ENCODE data around the gene ZNRF3. TPM values are rescaled to one million over a fixed set of nuclear protein-coding genes. Genes with fewer than 3 reads are reported as not detected.

Gene ZNRF3
- total and polyA plus RNA-seq, 2 experiments from 2014 or later, result 11.1 to 32.2 TPM

DNA sequence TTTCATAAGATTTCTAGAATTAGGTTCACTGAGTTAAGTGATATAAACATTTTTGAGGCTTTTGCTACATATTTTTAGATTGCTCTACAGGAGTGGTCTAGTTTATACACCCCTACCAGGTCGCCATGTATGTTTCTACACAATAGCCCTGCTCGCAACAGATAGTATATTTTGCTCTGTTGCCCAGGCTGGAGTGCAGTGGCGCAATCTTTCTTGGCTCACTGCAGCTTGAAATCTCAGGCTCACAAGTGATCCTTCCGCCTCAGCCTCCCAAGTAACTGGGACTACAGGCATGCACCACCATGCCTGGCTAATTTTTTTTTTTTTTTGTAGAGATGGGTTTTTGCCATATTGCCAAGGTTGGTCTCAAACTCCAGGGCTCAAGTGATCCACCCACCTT lies 10.4 kb downstream of the ZNRF3 start:
- H3K27me3 Mint-ChIP-seq (ENCODE audit: insufficient read depth, low read depth, poor library complexity), result peaks cover 8% of the 10 kb centered on the region
- TF ChIP-seq, protein P1, sequence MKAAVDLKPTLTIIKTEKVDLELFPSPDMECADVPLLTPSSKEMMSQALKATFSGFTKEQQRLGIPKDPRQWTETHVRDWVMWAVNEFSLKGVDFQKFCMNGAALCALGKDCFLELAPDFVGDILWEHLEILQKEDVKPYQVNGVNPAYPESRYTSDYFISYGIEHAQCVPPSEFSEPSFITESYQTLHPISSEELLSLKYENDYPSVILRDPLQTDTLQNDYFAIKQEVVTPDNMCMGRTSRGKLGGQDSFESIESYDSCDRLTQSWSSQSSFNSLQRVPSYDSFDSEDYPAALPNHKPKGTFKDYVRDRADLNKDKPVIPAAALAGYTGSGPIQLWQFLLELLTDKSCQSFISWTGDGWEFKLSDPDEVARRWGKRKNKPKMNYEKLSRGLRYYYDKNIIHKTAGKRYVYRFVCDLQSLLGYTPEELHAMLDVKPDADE (IDR thresholded peaks at IDR 0.05), result no peak
- TF ChIP-seq EZH2 (IDR thresholded peaks at IDR 0.05; ENCODE audit: low read depth, unreplicated experiment) (no peak), EZH2phosphoT487 (IDR thresholded peaks at IDR 0.05; ENCODE audit: unreplicated experiment) (no peak)
- Histone ChIP-seq H3K4me3 (no peak overlapping the region), H3K27ac (ENCODE audit: low read depth) (no peak overlapping the region; the same call in none of the 2 replicates), H3K4me2 (no peak overlapping the region), H3F3A (replicated peaks; ENCODE audit: low read depth) (peaks cover 9% of the 10 kb centered on the region), H3K79me2 (replicated peaks; ENCODE audit: insufficient read depth) (peaks cover 94% of the 10 kb centered on the region), H3K9me2 (ENCODE audit: insufficient read depth) (no peaks in the 10 kb centered on the region), H3K36me3 (ENCODE audit: insufficient read depth) (no peaks in the 10 kb centered on the region), H2AFZ (no peak overlapping the region), H3K27me3 (ENCODE audit: insufficient read depth) (no peaks in the 10 kb centered on the region), H4K20me1 (replicated peaks; ENCODE audit: insufficient read depth) (peaks cover 32% of the 10 kb centered on the region), H3K4me1 (ENCODE audit: insufficient read depth) (peaks cover 48% of the 10 kb centered on the region)
- no peak overlapping the region for H3K27ac Mint-ChIP-seq
- no peak for ATAC-seq
- H3K9me3 Mint-ChIP-seq, result no peaks in the 10 kb centered on the region
- H3K4me3 Mint-ChIP-seq, result no peak overlapping the region
- no peak for DNase-seq (ENCODE audit: low spot score)
- peaks cover 70% of the 10 kb centered on the region for H3K4me1 Mint-ChIP-seq
- no peaks in the 10 kb centered on the region; the same call in 2 of the 3 replicates for H3K36me3 Mint-ChIP-seq (ENCODE audit: low read depth)

DNA sequence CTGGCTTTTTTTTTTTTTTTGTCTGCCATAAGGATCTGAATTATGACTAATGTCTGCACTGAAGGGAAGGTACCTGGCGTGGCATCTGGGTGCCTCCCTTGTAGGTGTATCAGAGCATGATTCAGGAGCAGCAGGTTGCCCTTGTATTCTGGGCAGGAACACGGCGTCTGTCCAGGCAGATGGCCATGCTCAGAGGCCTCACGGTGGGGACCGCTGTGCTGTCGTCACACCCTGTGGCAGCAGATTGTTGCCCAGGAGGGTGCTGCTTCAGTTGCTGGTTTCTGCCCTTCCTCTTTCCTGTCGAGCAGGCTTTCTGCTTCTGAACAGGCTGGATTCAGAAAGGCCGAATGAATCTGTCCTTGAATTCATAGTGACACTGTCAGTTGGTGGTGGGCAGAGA lies 11.0 kb downstream of the ZNRF3 start:
- peaks cover 53% of the 10 kb centered on the region for H3K4me1 ChIP-seq (ENCODE audit: insufficient read depth)
- no peak for DNase-seq (ENCODE audit: low spot score)
- H3K27ac ChIP-seq (ENCODE audit: low read depth), result peak overlapping the region; percentile 40; the same call in 1 of the 2 replicates

More for the DNA sequence above, 11.0 kb downstream of the ZNRF3 start:
- H3K4me1 Mint-ChIP-seq, result peaks cover 73% of the 10 kb centered on the region
- H3K79me2 ChIP-seq (replicated peaks; ENCODE audit: insufficient read depth), result peaks cover 94% of the 10 kb centered on the region
- no peak for TF ChIP-seq EZH2phosphoT487 (IDR thresholded peaks at IDR 0.05; ENCODE audit: unreplicated experiment)
- TF ChIP-seq POLR2AphosphoS5 (IDR thresholded peaks at IDR 0.05; ENCODE audit: low read depth), result no peak
- TF ChIP-seq, protein P2, sequence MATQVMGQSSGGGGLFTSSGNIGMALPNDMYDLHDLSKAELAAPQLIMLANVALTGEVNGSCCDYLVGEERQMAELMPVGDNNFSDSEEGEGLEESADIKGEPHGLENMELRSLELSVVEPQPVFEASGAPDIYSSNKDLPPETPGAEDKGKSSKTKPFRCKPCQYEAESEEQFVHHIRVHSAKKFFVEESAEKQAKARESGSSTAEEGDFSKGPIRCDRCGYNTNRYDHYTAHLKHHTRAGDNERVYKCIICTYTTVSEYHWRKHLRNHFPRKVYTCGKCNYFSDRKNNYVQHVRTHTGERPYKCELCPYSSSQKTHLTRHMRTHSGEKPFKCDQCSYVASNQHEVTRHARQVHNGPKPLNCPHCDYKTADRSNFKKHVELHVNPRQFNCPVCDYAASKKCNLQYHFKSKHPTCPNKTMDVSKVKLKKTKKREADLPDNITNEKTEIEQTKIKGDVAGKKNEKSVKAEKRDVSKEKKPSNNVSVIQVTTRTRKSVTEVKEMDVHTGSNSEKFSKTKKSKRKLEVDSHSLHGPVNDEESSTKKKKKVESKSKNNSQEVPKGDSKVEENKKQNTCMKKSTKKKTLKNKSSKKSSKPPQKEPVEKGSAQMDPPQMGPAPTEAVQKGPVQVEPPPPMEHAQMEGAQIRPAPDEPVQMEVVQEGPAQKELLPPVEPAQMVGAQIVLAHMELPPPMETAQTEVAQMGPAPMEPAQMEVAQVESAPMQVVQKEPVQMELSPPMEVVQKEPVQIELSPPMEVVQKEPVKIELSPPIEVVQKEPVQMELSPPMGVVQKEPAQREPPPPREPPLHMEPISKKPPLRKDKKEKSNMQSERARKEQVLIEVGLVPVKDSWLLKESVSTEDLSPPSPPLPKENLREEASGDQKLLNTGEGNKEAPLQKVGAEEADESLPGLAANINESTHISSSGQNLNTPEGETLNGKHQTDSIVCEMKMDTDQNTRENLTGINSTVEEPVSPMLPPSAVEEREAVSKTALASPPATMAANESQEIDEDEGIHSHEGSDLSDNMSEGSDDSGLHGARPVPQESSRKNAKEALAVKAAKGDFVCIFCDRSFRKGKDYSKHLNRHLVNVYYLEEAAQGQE (IDR thresholded peaks at IDR 0.05; ENCODE audit: unreplicated experiment), result no peak
- TF ChIP-seq STAT1 (IDR thresholded peaks at IDR 0.05; ENCODE audit: unreplicated experiment), result no peak
- TF ChIP-seq, protein P1 (IDR thresholded peaks at IDR 0.05), result no peak
- no peak for TF ChIP-seq ZNF114 (CRISPR knock-in tag; IDR thresholded peaks at IDR 0.05)
- TF ChIP-seq NANOG (IDR thresholded peaks at IDR 0.05; ENCODE audit: borderline replicate concordance), result no peak
- TF ChIP-seq JUNB (IDR thresholded peaks at IDR 0.05; ENCODE audit: unreplicated experiment), result no peak
- TF ChIP-seq, protein P3, sequence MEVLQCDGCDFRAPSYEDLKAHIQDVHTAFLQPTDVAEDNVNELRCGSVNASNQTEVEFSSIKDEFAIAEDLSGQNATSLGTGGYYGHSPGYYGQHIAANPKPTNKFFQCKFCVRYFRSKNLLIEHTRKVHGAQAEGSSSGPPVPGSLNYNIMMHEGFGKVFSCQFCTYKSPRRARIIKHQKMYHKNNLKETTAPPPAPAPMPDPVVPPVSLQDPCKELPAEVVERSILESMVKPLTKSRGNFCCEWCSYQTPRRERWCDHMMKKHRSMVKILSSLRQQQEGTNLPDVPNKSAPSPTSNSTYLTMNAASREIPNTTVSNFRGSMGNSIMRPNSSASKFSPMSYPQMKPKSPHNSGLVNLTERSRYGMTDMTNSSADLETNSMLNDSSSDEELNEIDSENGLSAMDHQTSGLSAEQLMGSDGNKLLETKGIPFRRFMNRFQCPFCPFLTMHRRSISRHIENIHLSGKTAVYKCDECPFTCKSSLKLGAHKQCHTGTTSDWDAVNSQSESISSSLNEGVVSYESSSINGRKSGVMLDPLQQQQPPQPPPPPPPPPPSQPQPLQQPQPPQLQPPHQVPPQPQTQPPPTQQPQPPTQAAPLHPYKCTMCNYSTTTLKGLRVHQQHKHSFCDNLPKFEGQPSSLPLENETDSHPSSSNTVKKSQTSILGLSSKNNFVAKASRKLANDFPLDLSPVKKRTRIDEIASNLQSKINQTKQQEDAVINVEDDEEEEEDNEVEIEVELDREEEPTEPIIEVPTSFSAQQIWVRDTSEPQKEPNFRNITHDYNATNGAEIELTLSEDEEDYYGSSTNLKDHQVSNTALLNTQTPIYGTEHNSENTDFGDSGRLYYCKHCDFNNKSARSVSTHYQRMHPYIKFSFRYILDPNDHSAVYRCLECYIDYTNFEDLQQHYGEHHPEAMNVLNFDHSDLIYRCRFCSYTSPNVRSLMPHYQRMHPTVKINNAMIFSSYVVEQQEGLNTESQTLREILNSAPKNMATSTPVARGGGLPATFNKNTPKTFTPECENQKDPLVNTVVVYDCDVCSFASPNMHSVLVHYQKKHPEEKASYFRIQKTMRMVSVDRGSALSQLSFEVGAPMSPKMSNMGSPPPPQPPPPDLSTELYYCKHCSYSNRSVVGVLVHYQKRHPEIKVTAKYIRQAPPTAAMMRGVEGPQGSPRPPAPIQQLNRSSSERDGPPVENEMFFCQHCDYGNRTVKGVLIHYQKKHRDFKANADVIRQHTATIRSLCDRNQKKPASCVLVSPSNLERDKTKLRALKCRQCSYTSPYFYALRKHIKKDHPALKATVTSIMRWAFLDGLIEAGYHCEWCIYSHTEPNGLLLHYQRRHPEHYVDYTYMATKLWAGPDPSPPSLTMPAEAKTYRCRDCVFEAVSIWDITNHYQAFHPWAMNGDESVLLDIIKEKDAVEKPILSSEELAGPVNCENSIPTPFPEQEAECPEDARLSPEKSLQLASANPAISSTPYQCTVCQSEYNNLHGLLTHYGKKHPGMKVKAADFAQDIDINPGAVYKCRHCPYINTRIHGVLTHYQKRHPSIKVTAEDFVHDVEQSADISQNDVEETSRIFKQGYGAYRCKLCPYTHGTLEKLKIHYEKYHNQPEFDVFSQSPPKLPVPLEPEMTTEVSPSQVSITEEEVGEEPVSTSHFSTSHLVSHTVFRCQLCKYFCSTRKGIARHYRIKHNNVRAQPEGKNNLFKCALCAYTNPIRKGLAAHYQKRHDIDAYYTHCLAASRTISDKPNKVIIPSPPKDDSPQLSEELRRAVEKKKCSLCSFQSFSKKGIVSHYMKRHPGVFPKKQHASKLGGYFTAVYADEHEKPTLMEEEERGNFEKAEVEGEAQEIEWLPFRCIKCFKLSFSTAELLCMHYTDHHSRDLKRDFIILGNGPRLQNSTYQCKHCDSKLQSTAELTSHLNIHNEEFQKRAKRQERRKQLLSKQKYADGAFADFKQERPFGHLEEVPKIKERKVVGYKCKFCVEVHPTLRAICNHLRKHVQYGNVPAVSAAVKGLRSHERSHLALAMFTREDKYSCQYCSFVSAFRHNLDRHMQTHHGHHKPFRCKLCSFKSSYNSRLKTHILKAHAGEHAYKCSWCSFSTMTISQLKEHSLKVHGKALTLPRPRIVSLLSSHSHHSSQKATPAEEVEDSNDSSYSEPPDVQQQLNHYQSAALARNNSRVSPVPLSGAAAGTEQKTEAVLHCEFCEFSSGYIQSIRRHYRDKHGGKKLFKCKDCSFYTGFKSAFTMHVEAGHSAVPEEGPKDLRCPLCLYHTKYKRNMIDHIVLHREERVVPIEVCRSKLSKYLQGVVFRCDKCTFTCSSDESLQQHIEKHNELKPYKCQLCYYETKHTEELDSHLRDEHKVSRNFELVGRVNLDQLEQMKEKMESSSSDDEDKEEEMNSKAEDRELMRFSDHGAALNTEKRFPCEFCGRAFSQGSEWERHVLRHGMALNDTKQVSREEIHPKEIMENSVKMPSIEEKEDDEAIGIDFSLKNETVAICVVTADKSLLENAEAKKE (CRISPR knock-in tag; IDR thresholded peaks at IDR 0.05), result no peak
- H3K36me3 ChIP-seq (ENCODE audit: insufficient read depth), result no peaks in the 10 kb centered on the region
- H3K9me2 ChIP-seq (ENCODE audit: insufficient read depth), result no peaks in the 10 kb centered on the region
- peaks cover 8% of the 10 kb centered on the region for H3K27me3 Mint-ChIP-seq (ENCODE audit: insufficient read depth, low read depth, poor library complexity)
- H3K4me2 ChIP-seq, result no peak overlapping the region
- H3F3A ChIP-seq (replicated peaks; ENCODE audit: low read depth), result peaks cover 9% of the 10 kb centered on the region
- H3K9me3 Mint-ChIP-seq, result no peaks in the 10 kb centered on the region
- ATAC-seq, result no peak
- H3K36me3 Mint-ChIP-seq (ENCODE audit: low read depth), result no peaks in the 10 kb centered on the region; the same call in 2 of the 3 replicates
- no peak overlapping the region for H3K4me3 ChIP-seq
- peaks cover 28% of the 10 kb centered on the region for H4K20me1 ChIP-seq (replicated peaks; ENCODE audit: insufficient read depth)
- no peak overlapping the region for H2AFZ ChIP-seq
- H3K27me3 ChIP-seq (ENCODE audit: insufficient read depth), result no peaks in the 10 kb centered on the region
- H3K27ac Mint-ChIP-seq, result no peak overlapping the region
- no peak overlapping the region for H3K4me3 Mint-ChIP-seq
